GM19351 (cell line): ENCODE data around the gene SNHG17.

Experiments
- ATAC-seq: cut with Tn5 transposase; IDR thresholded peaks from one replicate; pipeline ENCODE4 v1.9.1; 2021; ENCODE audit warnings: mild to moderate bottlenecking, moderate library complexity; ENCODE audit not compliant: unreplicated experiment

SNHG17 gene

GRCh38 chr20:38377039-38377685 is 58.0 kb downstream of the SNHG17 start:
- no peak for ATAC-seq

- no peak for ATAC-seq
These were observed 61.2 kb downstream of the SNHG17 start for GRCh38 chr20:38373898-38374297.

GRCh38 chr20:38373231-38373867 is 61.8 kb downstream of the SNHG17 start:
- ATAC-seq = no peak

GRCh38 chr20:38372806-38373205 is 62.3 kb downstream of the SNHG17 start:
- no peak for ATAC-seq
